Stimulated activated CD4-positive, alpha-beta T cell treated with anti-CD3 and anti-CD28 coated beads, Interleukin-15, amount 100 ng/mL, for 48 hours (primary cell): Measurements from ENCODE around the gene ADGRB2.

Experiments
- DNase-seq, 2 donors: peaks; one replicate each; pipeline ENCODE4 v3.0.0-alpha.2; 2020; ENCODE audit warnings: low read depth in 2 of 2

Gene ADGRB2

DNA sequence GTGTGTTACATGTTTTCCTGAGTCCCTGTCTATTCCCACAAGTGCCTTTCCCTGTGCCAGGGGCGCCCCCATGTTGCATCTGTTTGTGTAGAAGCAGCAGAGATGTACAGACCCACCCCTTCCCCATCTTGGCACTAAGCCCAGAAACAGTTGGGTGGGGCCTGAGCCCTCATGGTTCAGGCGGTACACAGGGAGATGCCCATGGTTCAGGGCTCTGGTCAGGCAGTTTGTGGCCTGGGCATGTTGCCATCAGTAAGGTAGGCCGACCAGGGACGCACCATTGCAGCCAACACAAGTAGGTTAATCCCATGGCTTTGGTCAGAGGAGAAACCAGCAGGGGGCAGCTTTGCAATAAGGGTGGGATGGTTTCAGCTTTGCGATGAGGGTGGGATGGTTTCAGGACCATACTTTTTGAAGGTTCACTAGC lies 914 bp upstream of the ADGRB2 start:
- DNase-seq: no peak

DNA sequence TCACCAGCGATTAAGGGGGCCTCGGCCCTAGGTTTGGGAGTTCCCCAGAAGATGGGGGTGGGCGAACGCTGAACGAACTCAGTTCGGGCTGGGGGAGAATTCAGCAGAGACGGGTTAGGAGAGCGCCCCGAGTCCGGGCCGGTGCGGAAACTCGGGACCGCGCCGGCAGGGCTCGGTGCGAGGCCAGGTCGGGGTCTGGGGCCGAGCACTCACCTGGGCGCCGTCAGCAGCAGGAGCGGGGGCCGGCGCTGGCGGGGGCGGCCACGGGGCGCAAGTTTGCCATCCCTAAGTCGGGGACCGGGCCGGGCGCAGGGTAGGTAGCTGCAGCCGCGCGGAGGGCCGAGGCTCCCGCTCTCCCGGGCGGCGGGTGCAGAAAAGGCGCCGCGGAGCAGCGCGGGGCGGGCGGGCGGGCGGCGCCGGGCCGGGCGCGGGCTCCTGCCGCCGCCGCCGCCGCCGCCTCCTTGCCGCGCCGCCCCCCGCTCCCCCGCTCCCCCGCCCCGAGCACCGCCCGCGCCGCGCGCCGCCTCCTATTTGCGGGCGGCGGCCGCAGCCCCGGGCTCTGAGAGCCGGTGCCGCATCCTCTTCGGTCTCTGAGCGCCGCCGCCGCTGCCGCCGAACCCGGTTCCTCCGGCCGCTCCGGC lies 349 bp downstream of the ADGRB2 start:
- DNase-seq: no peak

DNA sequence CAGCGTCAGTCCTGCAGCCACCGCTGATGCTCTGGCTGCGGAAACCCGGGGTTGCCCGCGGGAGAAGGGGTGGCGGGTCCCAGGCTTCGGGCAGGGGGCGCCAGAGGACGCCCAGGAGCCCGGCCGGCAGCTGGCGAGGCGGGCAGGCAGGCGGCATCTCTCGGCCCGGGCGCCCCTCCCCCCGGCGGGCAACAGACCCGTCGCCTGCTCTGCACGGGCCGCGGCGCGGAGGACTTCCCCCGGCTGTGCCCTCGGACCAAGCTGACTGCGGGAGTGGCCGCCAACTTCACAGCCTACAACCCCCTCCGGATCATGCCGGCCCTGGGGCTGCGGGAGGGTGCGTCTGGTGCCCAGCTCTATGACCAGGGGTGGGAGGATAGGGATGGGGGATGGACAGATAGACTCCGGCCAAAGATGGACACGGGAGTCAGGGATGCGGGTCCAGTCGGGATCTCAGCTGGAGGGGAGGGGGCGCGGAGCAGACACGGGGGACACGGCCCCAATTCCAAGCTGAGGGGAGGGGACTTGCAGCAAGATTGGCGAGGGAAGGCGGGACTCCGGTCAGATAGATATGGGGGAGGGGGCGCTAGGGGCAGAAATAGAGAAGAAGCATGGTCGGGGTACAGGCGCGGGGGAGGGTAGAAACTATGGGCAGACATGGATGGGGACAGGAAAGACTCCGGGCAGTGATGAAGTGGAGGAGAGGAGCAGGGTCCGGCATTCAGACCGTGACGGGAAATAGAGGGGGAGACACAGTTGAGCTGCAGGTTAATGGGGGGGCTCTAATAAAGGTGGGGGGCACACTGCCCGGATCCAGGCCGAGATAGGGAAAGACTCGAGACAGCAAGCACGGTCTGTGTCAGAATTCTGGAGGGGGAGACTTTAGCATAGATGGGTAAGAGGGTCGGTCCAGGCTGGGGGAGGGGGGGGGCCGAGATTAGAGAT lies 1.1 kb downstream of the ADGRB2 start:
- peak in 1 of 2 donors; percentile 65 for DNase-seq

DNA sequence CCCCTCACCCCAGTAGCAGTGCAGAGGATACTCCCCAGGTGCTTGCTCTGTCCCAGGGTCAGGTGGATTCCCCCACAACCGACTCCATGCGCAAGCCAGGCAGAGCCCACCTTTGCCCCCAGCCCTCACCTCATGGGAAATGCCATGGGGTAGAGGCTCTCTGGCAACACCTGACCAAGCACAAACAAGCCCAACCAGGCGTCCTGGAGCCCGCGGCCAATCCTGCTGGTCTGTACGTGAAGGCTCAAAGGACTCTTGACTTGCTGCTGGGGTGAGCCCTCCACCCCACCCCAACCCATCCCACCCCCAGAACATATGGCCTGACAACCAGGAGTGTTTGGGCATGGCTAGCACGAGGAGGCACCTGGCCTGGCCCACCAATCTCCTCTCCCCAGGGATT lies 1.8 kb downstream of the ADGRB2 start:
- DNase-seq: no peak

DNA sequence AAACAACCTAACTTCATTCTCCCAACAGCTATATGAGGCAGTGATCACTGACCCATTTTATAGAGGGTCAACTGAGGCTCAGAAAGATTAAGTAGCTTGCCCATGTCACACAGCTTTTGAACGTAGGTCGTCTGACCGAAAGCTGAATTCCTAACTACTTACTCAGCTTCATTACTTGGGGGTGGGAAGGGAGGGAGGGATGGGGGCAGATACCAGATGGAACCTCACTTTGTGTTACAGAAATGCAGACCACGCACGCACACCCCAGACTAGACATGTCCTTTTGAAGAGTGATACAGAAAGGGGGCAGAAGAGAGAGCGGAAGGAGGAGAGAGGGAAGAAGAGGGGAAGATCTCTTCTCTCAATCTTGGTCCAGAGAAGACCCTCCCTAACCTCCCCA lies 2.3 kb downstream of the ADGRB2 start:
- DNase-seq: no peak

DNA sequence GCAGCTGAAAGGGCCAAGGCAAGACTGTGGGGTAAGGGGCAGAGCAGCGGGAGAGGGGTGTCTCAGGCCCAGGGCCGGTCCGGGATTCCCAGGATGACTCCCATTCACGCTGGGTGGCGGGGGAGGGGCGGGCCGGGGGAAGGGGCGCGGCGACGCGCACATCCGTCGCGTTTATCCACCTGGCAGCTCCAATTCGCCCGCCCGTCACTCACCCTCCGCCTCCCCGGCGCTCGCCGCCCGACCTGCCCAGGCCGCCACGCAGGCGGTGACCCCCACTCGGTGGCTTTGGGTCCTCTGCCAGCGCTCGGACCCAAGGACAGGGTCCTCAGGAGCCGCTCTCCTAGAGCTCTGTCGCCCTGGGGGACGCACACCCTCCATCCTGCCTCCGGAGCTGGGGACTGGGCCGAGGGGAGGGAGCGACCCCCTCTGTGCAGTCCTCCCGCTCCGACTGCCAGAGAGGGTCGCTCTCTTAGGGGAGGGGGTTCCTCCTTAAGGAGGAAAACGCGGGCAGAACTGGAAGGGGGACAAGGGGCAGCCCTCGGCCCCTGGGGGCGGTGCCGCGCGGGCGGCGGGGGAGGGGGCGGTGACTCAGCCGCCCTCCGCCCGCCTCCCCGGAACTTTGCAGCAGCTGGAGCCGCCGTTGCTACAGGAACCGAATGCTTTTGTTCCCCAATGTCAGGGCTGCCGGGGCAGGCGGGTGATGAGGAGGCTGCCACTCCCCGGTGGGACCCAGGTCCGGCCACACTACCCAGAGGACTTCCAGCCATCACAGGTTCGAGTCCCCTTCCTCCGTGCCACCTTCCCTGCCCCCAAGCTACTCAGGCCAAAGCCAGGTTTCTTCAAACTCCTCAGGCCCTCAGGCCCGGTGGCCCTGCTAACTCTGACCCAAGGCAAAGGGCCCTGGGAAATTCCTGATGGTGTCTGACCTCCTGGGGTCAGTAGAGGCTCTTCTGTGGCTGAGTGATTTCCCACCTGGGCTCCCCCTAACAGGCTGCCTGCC lies 3.4 kb downstream of the ADGRB2 start:
- peak in 1 of 2 donors; percentile 25 for DNase-seq

DNA sequence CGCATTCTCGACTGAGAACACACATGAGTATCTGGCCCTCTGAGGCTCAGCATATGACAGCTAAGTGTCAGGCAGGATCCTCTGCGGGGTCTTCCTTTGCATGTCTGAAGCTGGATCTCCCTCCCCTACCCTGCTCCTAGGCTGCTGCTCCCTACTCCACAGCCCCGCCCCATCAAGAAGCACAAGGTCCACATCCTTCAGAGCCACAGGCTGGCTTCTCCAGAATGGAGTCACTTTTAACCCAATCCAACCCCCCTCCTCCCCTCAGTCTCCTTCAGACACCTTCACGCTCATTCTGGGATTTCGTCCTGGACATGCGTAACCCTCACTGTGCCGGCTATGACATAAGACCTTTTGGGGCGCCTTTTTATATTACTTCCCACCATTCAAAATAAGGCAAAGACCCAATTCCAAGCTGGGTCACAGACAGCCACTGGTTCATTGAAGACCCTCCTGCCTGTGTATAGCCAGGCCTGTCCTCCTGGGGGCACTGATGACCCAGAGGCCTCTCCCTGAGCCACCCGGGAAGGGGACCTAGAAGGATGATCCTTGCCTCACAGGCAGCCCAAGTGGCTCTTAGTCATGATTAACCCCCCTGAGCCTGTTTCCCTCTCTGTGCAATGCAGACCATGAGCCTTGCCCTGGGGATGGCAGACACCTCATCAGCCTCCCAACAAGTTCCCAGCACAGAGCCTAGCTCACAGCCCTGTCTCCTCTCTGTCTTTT lies 4.7 kb downstream of the ADGRB2 start:
- no peak for DNase-seq

DNA sequence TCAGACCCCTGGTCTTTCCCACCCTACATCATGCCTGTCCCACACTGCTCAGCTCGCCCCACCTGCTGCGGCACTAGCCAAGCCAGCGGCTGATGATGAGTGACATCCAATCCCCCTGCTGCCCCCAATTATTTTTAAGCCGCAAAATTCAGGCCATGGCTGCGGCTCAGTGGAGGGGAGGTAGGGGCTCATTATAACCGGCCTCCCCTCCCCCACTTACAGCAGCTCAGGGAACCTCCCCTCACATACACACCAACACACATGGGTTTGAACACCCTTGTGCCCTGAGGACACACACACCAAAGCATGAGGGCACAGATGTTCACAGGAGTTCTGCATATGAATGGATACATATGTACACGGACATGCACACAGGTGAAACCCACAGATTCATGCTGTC lies 5.3 kb downstream of the ADGRB2 start:
- no peak for DNase-seq

DNA sequence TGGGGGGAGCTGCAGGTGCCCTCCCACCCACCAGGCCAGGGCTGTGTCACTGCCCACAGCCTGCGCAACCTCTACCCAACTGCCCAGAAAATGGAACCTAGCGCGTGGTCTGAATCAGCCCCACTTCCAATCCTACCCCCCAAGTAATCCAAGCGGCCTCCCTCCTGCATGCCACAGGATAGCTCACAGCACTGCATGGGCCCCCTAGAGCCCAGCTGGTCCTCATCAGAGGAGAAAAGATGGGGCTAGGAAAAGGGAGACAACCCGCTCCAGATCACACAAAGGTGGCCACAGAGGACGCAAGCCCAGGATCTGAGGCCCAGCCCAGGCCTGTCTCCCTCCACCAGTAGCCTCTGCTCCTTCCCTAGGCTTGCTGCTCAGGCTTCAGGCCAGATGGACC lies 6.2 kb downstream of the ADGRB2 start:
- no peak for DNase-seq

DNA sequence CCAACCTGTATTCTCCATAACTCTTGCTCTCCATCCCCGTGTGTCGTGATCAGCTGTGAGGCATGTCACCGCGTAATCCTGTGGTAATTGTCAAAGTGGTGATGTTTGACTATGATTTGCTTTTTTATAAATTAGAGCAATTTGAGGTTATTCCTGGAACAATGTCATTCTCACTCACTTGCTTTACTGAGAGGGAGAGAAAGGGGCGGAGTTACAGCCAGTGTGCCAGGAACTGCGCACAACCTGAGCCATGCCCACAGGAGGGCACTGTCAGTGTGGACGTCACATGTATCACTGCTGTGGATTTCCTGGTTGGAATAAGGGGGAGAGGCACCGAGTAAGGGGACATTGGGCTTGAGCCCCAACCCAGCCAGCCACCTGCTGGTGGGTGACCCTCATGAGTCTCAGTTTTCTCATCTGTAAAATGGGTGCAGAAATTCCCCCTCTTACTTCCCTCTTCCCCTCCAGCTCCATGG lies 6.9 kb downstream of the ADGRB2 start:
- no peak for DNase-seq

DNA sequence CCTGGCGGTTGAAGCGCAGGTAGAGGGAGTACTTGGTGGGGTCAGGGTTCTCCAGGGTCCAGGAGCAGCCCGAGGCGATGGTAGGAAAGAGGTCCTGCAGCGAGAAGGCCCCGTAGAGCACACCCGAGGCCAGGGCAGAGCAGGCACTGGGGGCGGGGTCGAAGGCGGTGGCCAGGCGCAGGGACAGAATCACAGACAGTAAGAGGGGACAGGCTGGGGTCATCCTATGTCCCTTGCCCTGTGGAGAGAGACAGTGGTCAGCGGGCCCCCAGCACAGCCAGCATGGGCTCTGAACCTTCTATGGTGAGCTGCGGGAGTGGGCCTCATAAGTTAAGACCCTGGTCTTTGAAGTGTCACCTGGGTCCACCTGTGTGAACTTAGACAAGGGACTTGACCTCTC lies 7.6 kb downstream of the ADGRB2 start:
- DNase-seq: no peak

DNA sequence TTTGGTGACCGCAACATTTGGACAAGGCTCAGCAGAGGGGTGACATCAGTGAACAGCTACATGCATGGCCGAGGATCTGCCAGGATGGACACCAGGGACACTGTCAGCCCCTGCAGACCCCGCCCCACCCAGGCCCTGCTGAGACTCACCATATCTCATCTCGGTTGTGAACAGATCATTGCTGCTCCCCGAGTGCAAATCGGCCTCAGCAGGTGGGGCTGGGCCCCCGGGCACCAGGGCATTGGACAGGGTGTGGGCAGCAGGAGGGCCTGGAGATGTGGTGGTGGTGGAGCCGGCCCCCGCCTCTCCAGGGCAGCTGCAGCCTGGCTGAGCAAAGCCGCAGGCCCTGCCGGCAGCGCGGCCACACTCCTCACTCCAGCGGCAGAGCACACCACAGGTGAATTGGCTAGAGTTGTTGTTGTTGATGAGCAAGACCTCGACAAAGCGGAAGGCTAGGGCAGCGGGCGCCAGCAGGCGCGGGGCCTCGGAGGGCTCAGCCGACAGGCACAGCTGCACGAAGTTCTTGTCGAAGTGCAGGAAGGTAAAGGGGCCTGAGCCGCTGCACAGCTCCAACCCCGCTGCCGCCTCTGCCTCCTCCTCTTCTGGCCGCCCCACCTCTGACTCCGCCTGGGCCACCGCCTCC lies 8.2 kb downstream of the ADGRB2 start:
- no peak for DNase-seq

DNA sequence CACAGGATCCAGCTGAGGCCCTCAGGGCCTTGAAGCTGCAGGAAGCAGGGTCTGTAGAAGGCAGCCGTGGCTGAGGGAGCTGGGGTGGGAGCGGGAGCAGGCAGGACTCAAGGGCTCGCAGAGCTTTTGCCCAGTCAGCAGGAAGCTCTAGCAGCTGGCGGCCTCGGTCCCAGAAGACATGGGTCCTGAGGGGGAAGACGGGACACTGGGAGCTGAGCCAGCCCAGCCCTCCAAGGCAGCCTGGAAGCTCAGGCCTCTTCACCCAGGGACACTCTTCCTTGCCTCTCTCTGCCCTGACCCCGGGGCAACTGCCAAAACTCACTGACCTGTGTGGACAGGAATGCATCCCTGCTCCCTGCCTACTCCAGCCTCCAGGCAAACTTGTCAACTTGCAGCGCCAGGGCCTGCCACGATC lies 8.9 kb downstream of the ADGRB2 start:
- DNase-seq: no peak

DNA sequence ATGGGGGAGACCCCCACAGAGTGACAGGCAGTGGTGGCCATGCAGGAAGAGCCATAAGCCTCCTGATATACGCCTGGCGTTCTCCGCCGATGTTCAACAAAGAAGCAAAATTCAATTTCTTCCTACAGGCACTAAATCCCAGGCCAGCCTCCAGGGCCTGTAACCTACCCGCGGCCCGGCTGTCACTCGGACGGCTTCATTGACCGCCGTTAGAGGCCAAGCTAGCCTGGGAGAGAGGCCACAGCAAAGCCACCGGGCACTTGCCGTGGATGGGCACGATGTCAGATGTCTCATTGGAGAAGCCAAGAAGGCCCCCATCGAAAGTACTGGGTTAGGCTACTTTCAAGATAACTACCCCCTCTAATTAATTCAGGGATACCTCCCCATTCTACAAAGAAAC lies 9.7 kb downstream of the ADGRB2 start:
- no peak for DNase-seq

DNA sequence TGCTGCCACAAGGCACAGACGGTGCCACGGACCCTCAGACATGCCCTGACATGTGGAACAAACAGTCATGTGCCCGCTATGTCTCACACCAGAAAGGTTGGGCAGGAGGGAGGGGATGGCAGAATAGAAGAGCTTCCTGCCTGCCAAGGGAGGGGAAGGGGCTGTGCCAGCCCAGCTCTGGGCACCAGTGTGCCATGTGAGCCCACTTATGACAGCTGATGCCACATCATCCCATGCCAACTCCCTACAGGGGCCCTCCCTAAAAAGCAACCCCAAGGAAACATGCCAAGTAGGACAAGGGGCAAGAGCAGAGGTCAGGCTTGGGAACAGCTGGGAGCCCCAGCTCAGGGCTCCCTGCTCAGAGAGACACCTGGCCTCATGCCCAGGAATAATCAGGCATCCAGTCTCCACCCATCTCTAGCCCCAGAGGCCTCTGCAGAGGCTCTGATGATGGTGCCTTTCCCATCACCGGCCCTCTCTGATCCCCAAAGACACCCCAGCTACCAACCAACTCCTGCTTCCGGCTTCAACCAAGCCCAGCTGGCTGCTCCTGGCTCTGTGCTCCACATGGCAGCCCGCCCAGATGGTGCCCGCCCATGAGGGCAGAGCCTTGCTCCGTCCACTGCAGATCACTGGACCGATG lies 10.3 kb downstream of the ADGRB2 start:
- DNase-seq: no peak

DNA sequence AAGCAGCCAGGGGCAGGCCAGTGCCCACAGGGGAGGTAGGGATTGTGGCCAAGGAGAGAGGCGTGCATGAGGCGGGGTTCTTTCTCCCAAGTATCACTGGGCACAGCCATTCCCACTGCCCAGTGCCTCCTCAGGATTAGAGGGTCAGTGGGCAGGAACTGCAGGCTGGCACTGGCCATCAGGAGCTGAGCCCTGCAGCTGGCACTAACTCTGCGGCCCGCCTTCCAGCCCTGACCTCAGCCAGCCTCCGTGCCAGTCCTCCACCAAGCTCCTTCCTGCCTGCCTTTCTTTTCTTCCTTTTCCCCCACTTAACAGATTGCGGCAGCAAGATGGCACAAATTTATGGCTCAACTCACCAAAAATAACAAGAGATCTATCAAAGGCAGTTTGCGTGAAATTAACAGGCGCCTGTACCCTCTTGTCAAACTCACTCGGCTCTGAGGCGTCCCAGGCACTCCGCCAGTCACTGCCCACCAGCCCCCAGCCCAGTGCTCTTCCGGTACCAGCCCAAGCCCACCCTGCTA lies 11.1 kb downstream of the ADGRB2 start:
- DNase-seq: no peak

DNA sequence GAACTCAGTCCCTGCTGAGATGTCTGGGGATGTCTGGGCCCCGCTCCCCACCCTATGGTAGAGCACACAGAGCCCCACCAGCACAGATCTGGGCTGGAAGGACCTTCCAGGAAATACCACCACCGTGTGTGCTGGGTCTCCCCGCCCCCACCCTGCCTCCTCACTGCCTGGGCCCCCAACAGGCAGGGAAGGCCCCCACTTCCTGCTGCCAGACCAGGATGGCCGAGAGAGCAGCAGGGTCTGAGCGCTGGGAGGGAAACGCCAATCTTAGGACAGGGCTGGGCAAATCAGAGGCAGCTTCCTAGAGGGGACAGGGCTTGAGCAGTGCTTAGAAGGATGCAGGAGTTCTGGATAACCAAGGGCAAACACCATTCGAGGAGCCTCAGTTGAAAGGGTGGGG lies 11.9 kb downstream of the ADGRB2 start:
- DNase-seq: no peak

DNA sequence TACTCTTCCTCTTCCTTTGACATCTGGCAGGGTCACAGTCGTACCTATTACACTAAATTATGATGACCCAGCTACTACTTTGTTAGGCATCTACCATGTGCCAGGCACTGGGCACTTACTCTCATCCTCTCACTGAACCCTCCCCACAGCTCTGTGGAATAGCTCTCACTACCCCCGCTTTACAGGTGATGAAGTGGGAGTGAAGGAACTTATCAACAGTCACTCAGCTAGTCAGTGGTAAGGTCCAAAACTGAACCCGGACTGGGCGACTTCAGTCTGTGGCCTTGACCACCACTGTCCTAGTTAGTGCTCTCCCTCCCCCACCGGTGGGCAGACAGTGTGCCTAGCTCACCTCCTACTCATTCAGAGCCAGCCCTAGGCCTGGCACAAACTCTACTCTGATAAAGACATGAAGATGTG lies 12.3 kb downstream of the ADGRB2 start:
- DNase-seq: no peak

DNA sequence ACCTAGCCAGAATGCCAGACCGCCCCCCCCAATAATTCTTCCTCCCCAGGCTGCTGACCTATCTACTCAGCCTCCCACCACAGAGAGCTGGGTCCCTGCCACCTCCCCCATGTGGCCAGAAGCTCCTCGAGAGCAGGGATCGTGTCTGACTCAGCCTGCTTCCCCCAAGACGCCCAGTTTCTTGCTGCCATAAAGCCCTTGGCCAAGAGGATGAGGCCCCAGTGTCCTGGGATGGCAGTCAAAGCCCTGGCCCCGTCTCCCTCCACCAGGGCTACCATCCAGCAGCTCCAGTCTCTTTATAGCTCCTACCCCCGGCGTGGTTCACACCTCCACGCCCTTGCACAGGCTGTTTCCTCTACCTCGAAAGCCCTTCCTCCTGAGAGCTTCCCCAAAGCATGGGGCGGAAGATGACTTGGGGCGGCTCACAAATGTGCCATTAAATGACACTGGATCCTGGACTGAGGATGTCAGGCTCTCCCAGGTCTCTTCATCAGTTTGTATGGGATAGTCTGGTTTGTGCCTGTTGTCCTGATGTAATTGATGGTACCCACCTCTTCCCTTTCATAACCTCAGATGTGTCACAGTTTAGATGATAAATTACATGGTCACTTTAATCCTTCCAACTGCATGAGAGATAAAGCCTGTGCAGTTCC lies 13.2 kb downstream of the ADGRB2 start:
- no peak for DNase-seq
